GM19351 (cell line): ENCODE measurements around the gene ZDHHC22.

Source experiments
- ATAC-seq: cut with Tn5 transposase; IDR thresholded peaks from one replicate; pipeline ENCODE4 v1.9.1; 2021; ENCODE audit warnings: mild to moderate bottlenecking, moderate library complexity; ENCODE audit not compliant: unreplicated experiment

The ZDHHC22 gene

DNA sequence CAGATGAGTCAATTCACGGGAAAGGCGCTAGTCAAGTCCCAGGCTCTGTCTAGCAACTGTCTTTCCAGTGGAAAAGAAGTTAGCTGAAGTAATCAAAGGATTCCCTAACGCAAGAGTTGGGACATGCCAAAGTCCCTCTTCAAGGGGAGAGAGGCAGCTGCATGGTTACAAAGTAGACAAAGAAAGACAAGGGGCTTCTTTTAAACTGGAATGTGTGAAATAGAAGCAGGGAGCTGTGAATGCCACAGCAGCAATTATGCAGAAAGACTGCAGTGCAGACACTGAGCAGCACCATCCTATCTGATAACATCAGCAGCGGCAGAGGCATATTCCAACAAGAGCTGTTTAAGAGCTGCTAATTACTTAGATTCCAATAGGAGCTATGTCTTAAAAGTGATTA lies 56.1 kb downstream of the ZDHHC22 start:
- no peak for ATAC-seq

GRCh38 chr14:77084985-77085384 lies 56.6 kb downstream of the ZDHHC22 start:
- no peak for ATAC-seq

DNA sequence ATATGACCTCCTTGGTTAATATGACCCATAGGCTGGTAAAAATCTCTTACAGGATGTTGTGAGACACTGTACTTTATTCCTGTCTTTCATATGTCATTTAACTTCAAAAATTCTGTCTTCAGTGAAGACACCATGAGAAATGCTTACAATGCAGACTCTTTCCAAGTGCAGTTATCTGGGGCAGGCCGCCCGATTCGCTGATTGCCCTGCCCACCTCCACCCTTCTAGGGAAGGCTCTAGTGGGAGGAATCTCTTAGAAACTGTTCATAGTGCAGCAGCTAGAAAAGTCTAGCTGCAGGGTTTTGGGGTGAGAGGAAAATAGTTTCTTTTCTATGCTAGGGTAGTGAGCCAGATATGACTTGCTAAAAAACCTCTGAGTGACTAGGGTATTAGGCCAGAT lies 58.5 kb downstream of the ZDHHC22 start:
- no peak for ATAC-seq

- ATAC-seq: no peak
Observed at GRCh38 chr14:77082356-77082755, 59.2 kb downstream of the ZDHHC22 start.
